HEK293T (cell line): ENCODE measurements around the gene HOXB2.

Experiments used
- BHLHE40 ChIP-seq: fragments of 450-650 bp; IDR thresholded peaks from 2 replicates; pipeline ENCODE4 v1.6.1; 2016; ENCODE audit warnings: mild to moderate bottlenecking, moderate library complexity, borderline replicate concordance
- ELF4 ChIP-seq: fragments of 450-650 bp; IDR thresholded peaks from 2 replicates; pipeline ENCODE4 v1.6.1; 2017; ENCODE audit warnings: antibody characterized with exemption
- FOXA1 ChIP-seq: fragments of 450-650 bp; IDR thresholded peaks from 2 replicates; pipeline ENCODE4 v1.6.1; 2016; ENCODE audit warnings: mild to moderate bottlenecking
- FOXK2 ChIP-seq: fragments of 450-650 bp; IDR thresholded peaks from 2 replicates; pipeline ENCODE4 v1.6.1; 2016; ENCODE audit warnings: mild to moderate bottlenecking
- HDGF ChIP-seq: fragments of 450-650 bp; IDR thresholded peaks from 2 replicates; pipeline ENCODE4 v1.6.1; 2017; ENCODE audit warnings: antibody characterized with exemption, borderline replicate concordance
- L3MBTL2 ChIP-seq: fragments of 450-650 bp; conservative IDR thresholded peaks from 2 replicates; pipeline ENCODE4 v1.6.1; 2016; ENCODE audit warnings: mild to moderate bottlenecking
- NFRKB ChIP-seq: fragments of 450-650 bp; IDR thresholded peaks from 2 replicates; pipeline ENCODE4 v1.6.1; 2016; ENCODE audit warnings: mild to moderate bottlenecking, moderate library complexity
- SP1 ChIP-seq: fragments of 450-650 bp; IDR thresholded peaks from 2 replicates; pipeline ENCODE4 v1.6.1; 2017
- SUZ12 ChIP-seq: fragments of 450-650 bp; IDR thresholded peaks from 2 replicates; pipeline ENCODE4 v1.6.1; 2016; ENCODE audit warnings: mild to moderate bottlenecking
- TARDBP ChIP-seq: fragments of 450-650 bp; IDR thresholded peaks from 2 replicates; pipeline ENCODE4 v1.6.1; 2016
- ZNF384 ChIP-seq: fragments of 450-650 bp; IDR thresholded peaks from 2 replicates; pipeline ENCODE4 v1.6.1; 2016
- TF ChIP-seq, protein P1 (sequence below): fragments of 450-650 bp; IDR thresholded peaks from 2 replicates; pipeline ENCODE4 v1.6.1; 2016

DNA sequence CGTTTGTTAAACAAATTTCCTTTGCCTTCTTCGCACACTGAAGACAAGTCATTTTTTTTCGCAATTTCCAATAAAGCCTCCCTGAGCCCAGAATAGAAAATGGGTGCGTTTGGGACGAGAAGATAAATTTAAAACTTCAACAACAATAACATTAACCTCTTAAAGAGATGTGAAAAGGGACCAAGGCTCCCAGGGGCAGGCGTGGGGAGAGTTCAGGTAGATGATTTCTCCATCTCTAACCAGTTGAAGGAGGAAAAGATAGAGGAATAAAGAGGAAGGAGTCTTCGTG lies 34.5 kb upstream of the HOXB2 start:
- TF ChIP-seq FOXK2 (no peak), SUZ12 (no peak), BHLHE40 (no peak), HDGF (no peak), ELF4 (no peak), SP1 (no peak), FOXA1 (no peak), L3MBTL2 (no peak), TARDBP (no peak), NFRKB (no peak), ZNF384 (no peak)
- TF ChIP-seq, protein P1, sequence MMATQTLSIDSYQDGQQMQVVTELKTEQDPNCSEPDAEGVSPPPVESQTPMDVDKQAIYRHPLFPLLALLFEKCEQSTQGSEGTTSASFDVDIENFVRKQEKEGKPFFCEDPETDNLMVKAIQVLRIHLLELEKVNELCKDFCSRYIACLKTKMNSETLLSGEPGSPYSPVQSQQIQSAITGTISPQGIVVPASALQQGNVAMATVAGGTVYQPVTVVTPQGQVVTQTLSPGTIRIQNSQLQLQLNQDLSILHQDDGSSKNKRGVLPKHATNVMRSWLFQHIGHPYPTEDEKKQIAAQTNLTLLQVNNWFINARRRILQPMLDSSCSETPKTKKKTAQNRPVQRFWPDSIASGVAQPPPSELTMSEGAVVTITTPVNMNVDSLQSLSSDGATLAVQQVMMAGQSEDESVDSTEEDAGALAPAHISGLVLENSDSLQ: no peak
